AG10803 (cell line): Measurements from ENCODE around the gene YAE1.

Source experiments
- DNase-seq: peaks from one replicate; pipeline ENCODE4 v3.0.0; 2010; ENCODE audit warnings: low read depth
- H3K4me3 ChIP-seq: 2 replicates; pipeline ENCODE4 v1.5.1; 2011; ENCODE audit warnings: mild to moderate bottlenecking, low read length, control low read depth
- CTCF ChIP-seq: conservative IDR thresholded peaks from 2 replicates; pipeline ENCODE4 v1.5.1; 2011; ENCODE audit warnings: mild to moderate bottlenecking, low read length, control low read depth, inconsistent platforms

The YAE1 gene

GRCh38 chr7:39567294-39567693 lies 1.1 kb downstream of the YAE1 start:
- no peak for TF ChIP-seq CTCF
- peak overlapping the region; percentile 96 for H3K4me3 ChIP-seq
- no peak for DNase-seq

- DNase-seq, result no peak
- no peak for TF ChIP-seq CTCF
- H3K4me3 ChIP-seq, result no peak overlapping the region
Measured at GRCh38 chr7:39574673-39575349, 8.6 kb downstream of the YAE1 start.

- no peak overlapping the region for H3K4me3 ChIP-seq
- no peak for DNase-seq
- no peak for TF ChIP-seq CTCF
Measured at GRCh38 chr7:39577229-39577874, 11.1 kb downstream of the YAE1 start.

GRCh38 chr7:39580149-39580874 lies 14.1 kb downstream of the YAE1 start:
- no peak overlapping the region for H3K4me3 ChIP-seq
- peak; percentile 92 for TF ChIP-seq CTCF
- peak; percentile 95 for DNase-seq

- DNase-seq, result no peak
- TF ChIP-seq CTCF, result no peak
- H3K4me3 ChIP-seq, result no peak overlapping the region
Measured at GRCh38 chr7:39582536-39582935, 16.3 kb downstream of the YAE1 start.

- H3K4me3 ChIP-seq, result no peak overlapping the region
- DNase-seq, result no peak
- no peak for TF ChIP-seq CTCF
Measured at GRCh38 chr7:39583539-39583938, 17.3 kb downstream of the YAE1 start.
